ENCODE results near the gene CBFA2T2.
"Not testable (repeated sequence)": the region's sequence is repeated elsewhere in the genome, so short reads cannot be mapped to it uniquely, and the experiment has no call there.

CBFA2T2 gene

GRCh38 chr20:33549229-33549999 lies 59.5 kb downstream of the CBFA2T2 start:
- DNase-seq (ENCODE audit: low read depth, low spot score) = no peak

- no peak for DNase-seq (ENCODE audit: low read depth, low spot score)
These were observed 61.9 kb downstream of the CBFA2T2 start for GRCh38 chr20:33551778-33552177.

GRCh38 chr20:33552519-33552918 lies 62.6 kb downstream of the CBFA2T2 start:
- no peak for DNase-seq (ENCODE audit: low read depth, low spot score)

- DNase-seq (ENCODE audit: low read depth, low spot score) = no peak
These were observed 63.6 kb downstream of the CBFA2T2 start for GRCh38 chr20:33553516-33553915.

GRCh38 chr20:33554914-33555420 lies 65.1 kb downstream of the CBFA2T2 start:
- peak; percentile 15 for DNase-seq (ENCODE audit: low read depth, low spot score)

- no peak for DNase-seq (ENCODE audit: low read depth, low spot score)
These were observed 65.9 kb downstream of the CBFA2T2 start for GRCh38 chr20:33555755-33556154.

GRCh38 chr20:33556246-33556645 lies 66.3 kb downstream of the CBFA2T2 start:
- DNase-seq (ENCODE audit: low read depth, low spot score) = no peak

- DNase-seq (ENCODE audit: low read depth, low spot score) = no peak
These were observed 68.7 kb downstream of the CBFA2T2 start for GRCh38 chr20:33558348-33559144.

GRCh38 chr20:33559212-33559611 lies 69.3 kb downstream of the CBFA2T2 start:
- no peak for DNase-seq (ENCODE audit: low read depth, low spot score)

GRCh38 chr20:33560026-33560425 lies 70.1 kb downstream of the CBFA2T2 start:
- no peak for DNase-seq (ENCODE audit: low read depth, low spot score)

GRCh38 chr20:33561053-33561452 lies 71.2 kb downstream of the CBFA2T2 start:
- not testable (repeated sequence) for DNase-seq (ENCODE audit: low read depth, low spot score)

- DNase-seq (ENCODE audit: low read depth, low spot score) = peak; percentile 50
These were observed 72.1 kb downstream of the CBFA2T2 start for GRCh38 chr20:33561692-33562601.

GRCh38 chr20:33563788-33564187 lies 73.9 kb downstream of the CBFA2T2 start:
- DNase-seq (ENCODE audit: low read depth, low spot score) = no peak

GRCh38 chr20:33566781-33567603 lies 77.1 kb downstream of the CBFA2T2 start:
- no peak for DNase-seq (ENCODE audit: low read depth, low spot score)

- no peak for DNase-seq (ENCODE audit: low read depth, low spot score)
These were observed 78.1 kb downstream of the CBFA2T2 start for GRCh38 chr20:33567949-33568348.

GRCh38 chr20:33568378-33568777 lies 78.5 kb downstream of the CBFA2T2 start:
- peak; percentile 86 for DNase-seq (ENCODE audit: low read depth, low spot score)

- DNase-seq (ENCODE audit: low read depth, low spot score) = no peak
These were observed 79.2 kb downstream of the CBFA2T2 start for GRCh38 chr20:33568868-33569801.

- DNase-seq (ENCODE audit: low read depth, low spot score) = peak; percentile 45
These were observed 80.0 kb downstream of the CBFA2T2 start for GRCh38 chr20:33569802-33570391.

- no peak for DNase-seq (ENCODE audit: low read depth, low spot score)
These were observed 80.8 kb downstream of the CBFA2T2 start for GRCh38 chr20:33570743-33571142.

Data from ELF-1 (cell line).